H9 (cell line): ENCODE results near the gene CTU1. TPM values are rescaled to one million over a fixed set of nuclear protein-coding genes. Genes with fewer than 3 reads are reported as not detected.

Experiments
- DNase-seq: peaks from one replicate; pipeline ENCODE4 v3.0.0-alpha.2; 2017
- H2AFZ ChIP-seq: one replicate; pipeline ENCODE4 v1.6.1; 2013; ENCODE audit warnings: mild to moderate bottlenecking, low read length, control low read depth, moderate library complexity
- H2AK5ac ChIP-seq: 2 replicates; pipeline ENCODE4 v1.6.1; 2013; ENCODE audit warnings: low read length, control low read depth, mixed read lengths; ENCODE audit not compliant: insufficient read length
- H2BK120ac ChIP-seq: one replicate; pipeline ENCODE4 v1.6.1; 2013; ENCODE audit warnings: low read depth, mild to moderate bottlenecking, low read length, control low read depth, inconsistent platforms; ENCODE audit not compliant: poor library complexity, severe bottlenecking
- H2BK12ac ChIP-seq: 2 replicates; pipeline ENCODE4 v1.6.1; 2013; ENCODE audit warnings: low read length, control low read depth, mixed read lengths, low read depth; ENCODE audit not compliant: insufficient read length
- H2BK15ac ChIP-seq: 2 replicates; pipeline ENCODE4 v1.6.1; 2013; ENCODE audit warnings: low read depth, low read length, control low read depth
- H2BK20ac ChIP-seq: one replicate; pipeline ENCODE4 v1.6.1; 2013; ENCODE audit warnings: low read depth, mild to moderate bottlenecking, low read length, control low read depth, inconsistent platforms; ENCODE audit not compliant: poor library complexity, severe bottlenecking
- H2BK5ac ChIP-seq: 2 replicates; pipeline ENCODE4 v1.6.1; 2013; ENCODE audit warnings: low read length, control low read depth, mixed read lengths; ENCODE audit not compliant: insufficient read length
- H3K14ac ChIP-seq: 2 replicates; pipeline ENCODE4 v1.6.1; 2013; ENCODE audit warnings: low read length, control low read depth; ENCODE audit not compliant: insufficient read depth
- H3K18ac ChIP-seq: 2 replicates; pipeline ENCODE4 v1.6.1; 2013; ENCODE audit warnings: low read depth, mild to moderate bottlenecking, mixed read lengths, low read length, control low read depth; ENCODE audit not compliant: insufficient read length
- H3K23ac ChIP-seq: 2 replicates; pipeline ENCODE4 v1.6.1; 2013; ENCODE audit warnings: low read length, control low read depth, mixed read lengths, low read depth; ENCODE audit not compliant: insufficient read length
- H3K23me2 ChIP-seq: 2 replicates; pipeline ENCODE4 v1.6.1; 2013; ENCODE audit warnings: low read depth, mild to moderate bottlenecking, mixed read lengths, low read length, control low read depth; ENCODE audit not compliant: insufficient read length, poor library complexity, severe bottlenecking
- H3K27ac ChIP-seq: 2 replicates; pipeline ENCODE4 v1.5.1; 2013; ENCODE audit warnings: low read length, control low read depth, mixed read lengths, low read depth; ENCODE audit not compliant: insufficient read length
- H3K27me3 ChIP-seq: 2 replicates; pipeline ENCODE4 v1.6.1; 2013; ENCODE audit warnings: low read length, control low read depth, inconsistent platforms; ENCODE audit not compliant: insufficient read depth
- H3K4ac ChIP-seq: 2 replicates; pipeline ENCODE4 v1.6.1; 2013; ENCODE audit warnings: low read depth, mild to moderate bottlenecking, control low read depth, inconsistent platforms, low read length, moderate library complexity
- H3K4me1 ChIP-seq: 2 replicates; pipeline ENCODE4 v1.6.1; 2013; ENCODE audit warnings: low read length, control low read depth, inconsistent platforms; ENCODE audit not compliant: insufficient read depth
- H3K4me2 ChIP-seq: 2 replicates; pipeline ENCODE4 v1.6.1; 2013; ENCODE audit warnings: low read length, control low read depth, mixed read lengths; ENCODE audit not compliant: insufficient read length, insufficient read depth
- H3K56ac ChIP-seq: 2 replicates; pipeline ENCODE4 v1.6.1; 2013; ENCODE audit warnings: low read depth, mild to moderate bottlenecking, mixed read lengths, low read length, control low read depth; ENCODE audit not compliant: insufficient read length
- H3K79me1 ChIP-seq: 2 replicates; pipeline ENCODE4 v1.6.1; 2013; ENCODE audit warnings: low read depth, mild to moderate bottlenecking, moderate library complexity, low read length, control low read depth, inconsistent platforms; ENCODE audit not compliant: insufficient read depth, poor library complexity, severe bottlenecking
- H3K79me2 ChIP-seq: 2 replicates; pipeline ENCODE4 v1.6.1; 2013; ENCODE audit warnings: low read length, control low read depth, inconsistent platforms; ENCODE audit not compliant: insufficient read depth
- H3K9ac ChIP-seq: 2 replicates; pipeline ENCODE4 v1.6.1; 2013; ENCODE audit warnings: low read length, control low read depth, mixed read lengths; ENCODE audit not compliant: insufficient read length; ENCODE audit errors: extremely low read depth
- H3K9me3 ChIP-seq: one replicate; pipeline ENCODE4 v1.6.1; 2013; ENCODE audit warnings: low read depth, low read length, inconsistent platforms; ENCODE audit not compliant: control insufficient read depth
- H3T11ph ChIP-seq: one replicate; pipeline ENCODE4 v1.6.1; 2013; ENCODE audit warnings: mild to moderate bottlenecking, low read length, control low read depth, inconsistent platforms
- H4K20me1 ChIP-seq: one replicate; pipeline ENCODE4 v1.6.1; 2013; ENCODE audit not compliant: control insufficient read depth, insufficient read length, insufficient read depth
- H4K5ac ChIP-seq: 2 replicates; pipeline ENCODE4 v1.6.1; 2013; ENCODE audit warnings: low read depth, mild to moderate bottlenecking, mixed read lengths, low read length, control low read depth; ENCODE audit not compliant: insufficient read length
- H4K8ac ChIP-seq: replicated peaks from 2 replicates; pipeline ENCODE4 v1.6.1; 2013; ENCODE audit warnings: low read length, control low read depth, mixed read lengths, low read depth; ENCODE audit not compliant: insufficient read length
- H4K91ac ChIP-seq: 2 replicates; pipeline ENCODE4 v1.6.1; 2013; ENCODE audit warnings: low read depth, mild to moderate bottlenecking, moderate library complexity, mixed read lengths, low read length, control low read depth; ENCODE audit not compliant: insufficient read length
- H3K27ac Mint-ChIP-seq, 3 experiments: 2 replicates in 2 of 3; 3 replicates in 1 of 3; pipeline ENCODE4 v1.8.0; 2020 to 2021; ENCODE audit warnings: mixed read lengths in 3 of 3, mild to moderate bottlenecking in 1 of 3, moderate library complexity in 1 of 3
- H3K27me3 Mint-ChIP-seq: 2 replicates; pipeline ENCODE4 v1.8.0; 2021; ENCODE audit warnings: low read depth, mild to moderate bottlenecking, moderate library complexity, mixed read lengths
- H3K36me3 Mint-ChIP-seq, 3 experiments: 2 replicates in 2 of 3; 3 replicates in 1 of 3; pipeline ENCODE4 v1.8.0; 2020 to 2021; ENCODE audit warnings: low read depth in 3 of 3, mixed read lengths in 3 of 3; ENCODE audit not compliant: insufficient read depth in 1 of 3
- H3K4me1 Mint-ChIP-seq, 2 experiments: 2 replicates each; pipeline ENCODE4 v1.8.0; 2020; ENCODE audit warnings: mixed read lengths in 2 of 2
- H3K4me3 Mint-ChIP-seq, 2 experiments: 2 replicates in 1 of 2; 3 replicates in 1 of 2; pipeline ENCODE4 v1.8.0; 2020 to 2021; ENCODE audit warnings: mild to moderate bottlenecking in 2 of 2, mixed read lengths in 2 of 2, moderate library complexity in 1 of 2
- H3K9me3 Mint-ChIP-seq, 2 experiments: 2 replicates in 1 of 2; 3 replicates in 1 of 2; pipeline ENCODE4 v1.8.0; 2020; ENCODE audit warnings: mild to moderate bottlenecking in 2 of 2, mixed read lengths in 2 of 2, moderate library complexity in 1 of 2
- CTCF ChIP-seq: fragments of 200-600 bp; sonication (generic); conservative IDR thresholded peaks from 3 replicates; pipeline ENCODE4 v1.8.0; 2021; ENCODE audit warnings: antibody characterized with exemption, mild to moderate bottlenecking
- WGBS: extraction: QIAGEN DNeasy Blood & Tissue Kit; methylation state at CpG from one replicate; pipeline ENCODE4 v1.1.7; 2013; ENCODE audit warnings: missing lambda C conversion rate, low lambda C conversion rate, mixed read lengths; ENCODE audit not compliant: insufficient read length; ENCODE audit errors: extremely low coverage; 5-methylcytosine and 5-hydroxymethylcytosine counted together
- total RNA-seq: library from RNA; stranded (reverse); gene quantifications from 2 replicates; pipeline ENCODE4 v1.2.1, GENCODE V29; 2021

The CTU1 gene
- total RNA-seq, 1 experiment from 2014 or later = 8.8 TPM

GRCh38 chr19:51119611-51120010 is 11.4 kb upstream of the CTU1 start:
- Histone ChIP-seq H3K23ac (no peak overlapping the region), H3K18ac (no peak overlapping the region), H3T11ph (no peak overlapping the region), H3K79me2 (no peaks in the 10 kb centered on the region), H2BK15ac (no peak overlapping the region), H3K14ac (no peak overlapping the region), H3K4ac (no peak overlapping the region), H2AK5ac (no peak overlapping the region), H4K8ac (no peak overlapping the region), H4K20me1 (no peaks in the 10 kb centered on the region), H3K56ac (no peak overlapping the region), H3K4me2 (no peak overlapping the region), H3K27ac (no peak overlapping the region), H2BK120ac (no peak overlapping the region), H3K9ac (no peak overlapping the region), H3K4me1 (no peaks in the 10 kb centered on the region), H2BK20ac (no peak overlapping the region), H4K91ac (no peak overlapping the region), H2BK12ac (no peak overlapping the region), H3K23me2 (no peaks in the 10 kb centered on the region), H3K79me1 (no peaks in the 10 kb centered on the region), H3K9me3 (no peaks in the 10 kb centered on the region), H4K5ac (no peak overlapping the region), H2BK5ac (no peak overlapping the region), H3K27me3 (no peaks in the 10 kb centered on the region), H2AFZ (no peak overlapping the region)
- Mint-ChIP-seq H3K9me3 (no peaks in the 10 kb centered on the region), H3K27ac (no peak overlapping the region), H3K4me1 (peaks cover 5 to 8% of the 10 kb centered on the region in 2 experiments; a peak in 3 of 4 replicates), H3K27me3 (peaks cover 34% of the 10 kb centered on the region), H3K36me3 (no peaks in the 10 kb centered on the region), H3K4me3 (no peak overlapping the region)
- no CpG with 5 or more reads among the region's 6 CpGs for WGBS
- no peak for TF ChIP-seq CTCF
- DNase-seq = no peak
